Measurements from ENCODE around the gene ROBO3. TPM values are rescaled to one million over a fixed set of nuclear protein-coding genes. Genes with fewer than 3 reads are reported as not detected.
A peak's percentile ranks its signal among the peaks of the same experiment; 100 is the strongest.

The ROBO3 gene
- total RNA-seq, 1 donor: 18.1 TPM

- DNase-seq (ENCODE audit: insufficient read length, low spot score, missing footprints): peak; percentile 51
- H3K36me3 ChIP-seq (ENCODE audit: insufficient read depth, low read length): no peaks in the 10 kb centered on the region
- no peaks in the 10 kb centered on the region for H3K27me3 ChIP-seq (ENCODE audit: insufficient read depth, low read length)
- no peak overlapping the region for H3K4me2 ChIP-seq (ENCODE audit: insufficient read depth, low read length)
- H2AFZ ChIP-seq (ENCODE audit: low read length): no peak overlapping the region
- peaks cover 35% of the 10 kb centered on the region for H3K4me1 ChIP-seq (ENCODE audit: insufficient read depth, low read length)
- no peak overlapping the region for H3K4me3 ChIP-seq (ENCODE audit: insufficient read depth, low read length)
- TF ChIP-seq CTCF (IDR thresholded peaks at IDR 0.05; ENCODE audit: extremely low read depth, low read depth, low read length): no peak
- H3K79me2 ChIP-seq (ENCODE audit: insufficient read depth, low read length): no peaks in the 10 kb centered on the region
- H3K9me3 ChIP-seq (ENCODE audit: low read depth, low read length): no peaks in the 10 kb centered on the region
- no peak overlapping the region for H3K27ac ChIP-seq (ENCODE audit: low read depth, low read length)
- H4K20me1 ChIP-seq (ENCODE audit: insufficient read depth, low read length): no peaks in the 10 kb centered on the region
These were observed 29.6 kb downstream of the ROBO3 start for GRCh38 chr11:124894606-124895430.

- no peaks in the 10 kb centered on the region for H3K36me3 ChIP-seq (ENCODE audit: insufficient read depth, low read length)
- H3K79me2 ChIP-seq (ENCODE audit: insufficient read depth, low read length): no peaks in the 10 kb centered on the region
- H3K27ac ChIP-seq (ENCODE audit: low read depth, low read length): no peak overlapping the region
- H4K20me1 ChIP-seq (ENCODE audit: insufficient read depth, low read length): no peaks in the 10 kb centered on the region
- H3K4me2 ChIP-seq (ENCODE audit: insufficient read depth, low read length): no peak overlapping the region
- H3K4me1 ChIP-seq (ENCODE audit: insufficient read depth, low read length): peaks cover 42% of the 10 kb centered on the region
- H3K27me3 ChIP-seq (ENCODE audit: insufficient read depth, low read length): no peaks in the 10 kb centered on the region
- TF ChIP-seq CTCF (IDR thresholded peaks at IDR 0.05; ENCODE audit: extremely low read depth, low read depth, low read length): no peak
- H2AFZ ChIP-seq (ENCODE audit: low read length): no peak overlapping the region
- H3K4me3 ChIP-seq (ENCODE audit: insufficient read depth, low read length): no peak overlapping the region
- H3K9me3 ChIP-seq (ENCODE audit: low read depth, low read length): no peaks in the 10 kb centered on the region
- no peak for DNase-seq (ENCODE audit: insufficient read length, low spot score, missing footprints)
These were observed 30.3 kb downstream of the ROBO3 start for GRCh38 chr11:124895471-124895971.

- Histone ChIP-seq H3K4me1 (ENCODE audit: insufficient read depth, low read length) (peaks cover 49% of the 10 kb centered on the region), H2AFZ (ENCODE audit: low read length) (no peak overlapping the region), H3K27ac (ENCODE audit: low read depth, low read length) (no peak overlapping the region), H3K9me3 (ENCODE audit: low read depth, low read length) (no peaks in the 10 kb centered on the region), H3K27me3 (ENCODE audit: insufficient read depth, low read length) (no peaks in the 10 kb centered on the region), H3K4me3 (ENCODE audit: insufficient read depth, low read length) (no peak overlapping the region), H3K79me2 (ENCODE audit: insufficient read depth, low read length) (no peaks in the 10 kb centered on the region), H3K36me3 (ENCODE audit: insufficient read depth, low read length) (no peaks in the 10 kb centered on the region), H4K20me1 (ENCODE audit: insufficient read depth, low read length) (no peaks in the 10 kb centered on the region), H3K4me2 (ENCODE audit: insufficient read depth, low read length) (no peak overlapping the region)
- TF ChIP-seq CTCF (IDR thresholded peaks at IDR 0.05; ENCODE audit: extremely low read depth, low read depth, low read length): no peak
- DNase-seq (ENCODE audit: insufficient read length, low spot score, missing footprints): peak; percentile 43
These were observed 31.0 kb downstream of the ROBO3 start for GRCh38 chr11:124896071-124896750.

- no peaks in the 10 kb centered on the region for H4K20me1 ChIP-seq (ENCODE audit: insufficient read depth, low read length)
- no peaks in the 10 kb centered on the region for H3K9me3 ChIP-seq (ENCODE audit: low read depth, low read length)
- H3K27ac ChIP-seq (ENCODE audit: low read depth, low read length): no peak overlapping the region
- no peak overlapping the region for H3K4me2 ChIP-seq (ENCODE audit: insufficient read depth, low read length)
- peaks cover 49% of the 10 kb centered on the region for H3K4me1 ChIP-seq (ENCODE audit: insufficient read depth, low read length)
- H2AFZ ChIP-seq (ENCODE audit: low read length): peak overlapping the region; percentile 11
- no peak for TF ChIP-seq CTCF (IDR thresholded peaks at IDR 0.05; ENCODE audit: extremely low read depth, low read depth, low read length)
- DNase-seq (ENCODE audit: insufficient read length, low spot score, missing footprints): peak; percentile 80
- H3K27me3 ChIP-seq (ENCODE audit: insufficient read depth, low read length): no peaks in the 10 kb centered on the region
- H3K79me2 ChIP-seq (ENCODE audit: insufficient read depth, low read length): no peaks in the 10 kb centered on the region
- H3K36me3 ChIP-seq (ENCODE audit: insufficient read depth, low read length): no peaks in the 10 kb centered on the region
- no peak overlapping the region for H3K4me3 ChIP-seq (ENCODE audit: insufficient read depth, low read length)
These were observed 31.7 kb downstream of the ROBO3 start for GRCh38 chr11:124896821-124897391.
